HepG2 (cell line): Measurements from ENCODE around the gene EHBP1. TPM values are rescaled to one million over a fixed set of nuclear protein-coding genes. Genes with fewer than 3 reads are reported as not detected.

Source experiments
- ATAC-seq: fragments of 200-7000 bp; cut with Tn5 transposase; 3 replicates; pipeline ENCODE4 v1.9.1; 2020; ENCODE audit warnings: mild to moderate bottlenecking, moderate library complexity
- BruUV-seq: library from RNA; stranded (reverse); fragments of 400-500 nt; replicated peaks from 2 replicates; lab custom pipeline; 2021; lab: Mats Ljungman, UMichigan
- CTCF ChIA-PET: fragments of 300-600 bp; formaldehyde crosslinking; extraction: SDS; loops from one replicate; lab custom pipeline; 2021; ENCODE audit warnings: low total read pairs, inconsistent platforms, low intra/inter-chr PET ratio; lab: Yijun Ruan, JAX
- POLR2A ChIA-PET: fragments of 350-600 bp; sonication (Branson Sonifier 250); formaldehyde crosslinking; loops from one replicate; lab custom pipeline; 2020; ENCODE audit warnings: antibody characterized with exemption, inconsistent platforms; lab: Yijun Ruan, JAX
- DNase-seq: peaks from one replicate; pipeline ENCODE4 v3.0.0-alpha.2; 2015; ENCODE audit warnings: low spot score
- FAIRE-seq: peaks from 3 replicates; lab custom pipeline; 2011; peaks lifted over from hg19 to GRCh38; lab: Jason Lieb, UNC
- H2AFZ ChIP-seq: one replicate; pipeline ENCODE4 v1.6.1; 2011; ENCODE audit warnings: low read length, inconsistent platforms
- H3K27ac ChIP-seq: fragments of 300-600 bp; 3 replicates; pipeline ENCODE4 v1.8.0; 2011; ENCODE audit warnings: mixed run types, mild to moderate bottlenecking, mixed read lengths, low read length, inconsistent platforms; ENCODE audit not compliant: insufficient read depth; ENCODE audit errors: extremely low read length
- H3K27me3 ChIP-seq, 2 experiments: fragments of 200-600 bp in 1 of 2; 2 replicates in 1 of 2; 3 replicates in 1 of 2; pipeline versions ENCODE4 v1.6.0 to v1.8.0; 2011; ENCODE audit warnings: low read length in 2 of 2, mild to moderate bottlenecking in 2 of 2, moderate library complexity in 2 of 2, inconsistent platforms in 1 of 2; ENCODE audit not compliant: insufficient read depth in 2 of 2, control insufficient read depth in 1 of 2
- H3K36me3 ChIP-seq, 2 experiments: fragments of 200-600 bp in 1 of 2; replicated peaks in 1 of 2; 2 replicates in 1 of 2; 3 replicates in 1 of 2; pipeline versions ENCODE4 v1.5.1 to v1.8.0; 2011; ENCODE audit warnings: low read length in 2 of 2, inconsistent platforms in 1 of 2; ENCODE audit not compliant: insufficient read depth in 2 of 2, control insufficient read depth in 1 of 2
- H3K4me1 ChIP-seq: 2 replicates; pipeline ENCODE4 v1.5.1; 2012; ENCODE audit warnings: low read length, inconsistent platforms; ENCODE audit not compliant: insufficient read depth
- H3K4me2 ChIP-seq: 2 replicates; pipeline ENCODE4 v1.6.0; 2011; ENCODE audit warnings: low read depth, low read length, inconsistent platforms
- H3K4me3 ChIP-seq, 3 experiments: fragments of 200-600 bp in 1 of 3; sonication (generic), shearing (Covaris generic) in 1 of 3; replicated peaks in 1 of 3; 2 replicates each; pipeline ENCODE4 v1.5.1; 2011 to 2016; ENCODE audit warnings: low read length in 3 of 3, inconsistent platforms in 2 of 3, low read depth in 2 of 3, mild to moderate bottlenecking in 2 of 3, control low read depth in 1 of 3, mixed read lengths in 1 of 3; ENCODE audit not compliant: insufficient read depth in 1 of 3
- H3K79me2 ChIP-seq: one replicate; pipeline ENCODE4 v1.6.1; 2011; ENCODE audit warnings: low read length, inconsistent platforms; ENCODE audit not compliant: insufficient read depth
- H3K9ac ChIP-seq: 2 replicates; pipeline ENCODE4 v1.6.0; 2011; ENCODE audit warnings: mild to moderate bottlenecking, low read depth, low read length, inconsistent platforms; ENCODE audit not compliant: insufficient read depth
- H3K9me3 ChIP-seq: 2 replicates; pipeline ENCODE4 v1.5.1; 2012; ENCODE audit warnings: mild to moderate bottlenecking, low read length
- H4K20me1 ChIP-seq: 2 replicates; pipeline ENCODE4 v1.6.0; 2011; ENCODE audit warnings: inconsistent platforms, mild to moderate bottlenecking, low read length, moderate library complexity; ENCODE audit not compliant: insufficient read depth
- AGO2 ChIP-seq: fragments of 200-400 bp; formaldehyde crosslinking; optimal IDR thresholded peaks from 2 replicates; pipeline ENCODE3; 2017; ENCODE audit warnings: mild to moderate bottlenecking, low read depth, low read length, moderate library complexity
- ATF4 ChIP-seq, 2 experiments: fragments of 450-650 bp in 1 of 2; sonication (generic) in 1 of 2; formaldehyde crosslinking; IDR thresholded peaks; 2 replicates each; pipeline versions ENCODE4 v1.5.0 to v1.8.0; 2020 to 2022; ENCODE audit warnings: mild to moderate bottlenecking in 1 of 2, missing genetic modification reagents in 1 of 2
- CEBPG ChIP-seq: IDR thresholded peaks from 2 replicates; pipeline ENCODE4 v1.6.1; 2016
- HOXA7 ChIP-seq: sonication (generic); formaldehyde crosslinking; IDR thresholded peaks from 2 replicates; pipeline ENCODE4 v1.8.1; 2022; ENCODE audit warnings: mild to moderate bottlenecking, missing genetic modification reagents, moderate library complexity
- NR2F2 ChIP-seq: IDR thresholded peaks from 2 replicates; pipeline ENCODE4 v1.6.1; 2012; ENCODE audit warnings: low read depth, inconsistent platforms, borderline replicate concordance
- RAD21 ChIP-seq: fragments of 450-650 bp; formaldehyde crosslinking; IDR thresholded peaks from 2 replicates; pipeline ENCODE4 v1.5.0; 2020; ENCODE audit warnings: mild to moderate bottlenecking
- RBM22 ChIP-seq: fragments of 200-400 bp; formaldehyde crosslinking; optimal IDR thresholded peaks from 2 replicates; pipeline ENCODE3; 2017; ENCODE audit warnings: mild to moderate bottlenecking, low read length, moderate library complexity
- RFX5 ChIP-seq: IDR thresholded peaks from 2 replicates; pipeline ENCODE4 v1.6.1; 2011; ENCODE audit warnings: low read depth, low read length, improper control_type of control experiment
- WGBS: methylation state at CpG from one replicate; pipeline ENCODE4 v1.1.6; 2017; ENCODE audit warnings: low lambda C conversion rate; 5-methylcytosine and 5-hydroxymethylcytosine counted together
- in situ Hi-C: cut with HindIII; loops from 2 replicates; pipeline ENCODE4 v1.10.0; 2017; ENCODE audit warnings: low pct_unique_long_range_greater_than_20kb; ENCODE audit not compliant: extremely low pct_ligation_motif_present
- intact Hi-C: fragments of 100-400 bp; cut with micrococcal nuclease; formaldehyde crosslinking; loops from one replicate; pipeline ENCODE4 v1.10.0; 2022; ENCODE audit not compliant: unreplicated experiment
- polyA plus RNA-seq, 8 experiments: library from polyadenylated mRNA; depleted of rRNA in 3 of 8; stranded (reverse) in 7 of 8; unstranded in 1 of 8; fragments of >200 nt; fragmentation: Illumina TruSeq in 4 of 8; extraction: Trizol in 4 of 8; gene quantifications; 2 replicates each; pipeline versions ENCODE4 v1.2.1 to v1.2.3, GENCODE V29; 2011 to 2016; ENCODE audit warnings: low read depth in 4 of 8, missing spikeins in 1 of 8, mixed read lengths in 1 of 8; ENCODE audit not compliant: insufficient read depth in 1 of 8
- total RNA-seq, 5 experiments: library from RNA; depleted of rRNA; stranded (reverse); fragments of >200 nt; fragmentation: Illumina TruSeq; extraction: Trizol; gene quantifications; 2 replicates each; pipeline ENCODE4 v1.2.3, GENCODE V29; 2016; ENCODE audit warnings: low read depth in 1 of 5
- TF ChIP-seq, protein P1 (sequence below): sonication (generic); formaldehyde crosslinking; IDR thresholded peaks from 2 replicates; pipeline ENCODE4 v1.8.1; 2023; ENCODE audit warnings: mild to moderate bottlenecking, inconsistent platforms, moderate library complexity, missing genetic modification reagents, borderline replicate concordance
- TF ChIP-seq, protein P2 (sequence below): sonication (generic); formaldehyde crosslinking; IDR thresholded peaks from 2 replicates; pipeline ENCODE4 v1.5.0; 2020; ENCODE audit warnings: mild to moderate bottlenecking, missing genetic modification reagents, borderline replicate concordance

The EHBP1 gene
- total and polyA plus RNA-seq, 2 of the 13 experiments (the other 11 are each of a cell fraction or from before 2014, with no cell fraction given), result 93.5 to 146 TPM

DNA sequence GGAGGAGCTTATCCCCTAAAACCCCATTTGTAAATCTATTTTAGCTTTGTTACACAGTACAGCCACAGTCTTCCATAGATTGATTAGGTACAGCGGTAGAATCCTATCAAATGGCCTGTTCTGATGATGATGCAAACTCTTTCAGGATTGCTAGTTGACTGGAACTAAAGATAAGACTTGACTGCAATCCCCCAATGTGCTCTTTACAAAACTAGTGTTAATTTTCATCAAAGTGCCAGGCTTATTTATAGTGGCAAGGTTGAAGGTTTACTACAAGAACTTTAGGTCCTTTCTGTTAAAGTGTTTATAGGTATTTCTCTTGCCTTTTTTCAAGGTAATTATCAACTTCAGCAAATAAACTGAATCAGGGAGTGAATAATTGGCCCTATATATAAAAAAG lies 336.1 kb downstream of the EHBP1 start:
- Histone ChIP-seq H3K9ac (no peak overlapping the region), H3K4me3 (no peak overlapping the region), H3K4me1 (no peaks in the 10 kb centered on the region), H3K79me2 (no peaks in the 10 kb centered on the region), H4K20me1 (no peaks in the 10 kb centered on the region), H3K36me3 (peaks cover 12 to 51% of the 10 kb centered on the region in 2 experiments; a peak in 4 of 5 replicates), H3K27ac (no peak overlapping the region), H2AFZ (no peak overlapping the region), H3K27me3 (no peaks in the 10 kb centered on the region), H3K4me2 (no peak overlapping the region), H3K9me3 (no peaks in the 10 kb centered on the region)
- ATAC-seq, result no peak
- no TSS peak for BruUV-seq
- no peak for FAIRE-seq
- 97% methylated on average over 1 of the region's 1 CpG for WGBS
- CTCF ChIA-PET, result no interaction called here
- POLR2A ChIA-PET, result interaction anchor here (1.4 kb wide), 1 partner anchor 9 kb away, joined by 5 read pairs; no protein-coding TSS in a partner anchor
- intact Hi-C loops, result no loop called here
- no peak for TF ChIP-seq RAD21 (CRISPR knock-in tag)
- peak in 1 of 2 experiments; percentile 85; a peak in 2 of 4 replicates for TF ChIP-seq ATF4 (CRISPR knock-in tag; IDR thresholded peaks at IDR 0.05)
- no peak for TF ChIP-seq NR2F2
- 0 out of 2 replicates have a peak, but pooled peaks have one; percentile 30 for TF ChIP-seq CEBPG
- no peak for DNase-seq
- in situ Hi-C loops, result no loop called here

DNA sequence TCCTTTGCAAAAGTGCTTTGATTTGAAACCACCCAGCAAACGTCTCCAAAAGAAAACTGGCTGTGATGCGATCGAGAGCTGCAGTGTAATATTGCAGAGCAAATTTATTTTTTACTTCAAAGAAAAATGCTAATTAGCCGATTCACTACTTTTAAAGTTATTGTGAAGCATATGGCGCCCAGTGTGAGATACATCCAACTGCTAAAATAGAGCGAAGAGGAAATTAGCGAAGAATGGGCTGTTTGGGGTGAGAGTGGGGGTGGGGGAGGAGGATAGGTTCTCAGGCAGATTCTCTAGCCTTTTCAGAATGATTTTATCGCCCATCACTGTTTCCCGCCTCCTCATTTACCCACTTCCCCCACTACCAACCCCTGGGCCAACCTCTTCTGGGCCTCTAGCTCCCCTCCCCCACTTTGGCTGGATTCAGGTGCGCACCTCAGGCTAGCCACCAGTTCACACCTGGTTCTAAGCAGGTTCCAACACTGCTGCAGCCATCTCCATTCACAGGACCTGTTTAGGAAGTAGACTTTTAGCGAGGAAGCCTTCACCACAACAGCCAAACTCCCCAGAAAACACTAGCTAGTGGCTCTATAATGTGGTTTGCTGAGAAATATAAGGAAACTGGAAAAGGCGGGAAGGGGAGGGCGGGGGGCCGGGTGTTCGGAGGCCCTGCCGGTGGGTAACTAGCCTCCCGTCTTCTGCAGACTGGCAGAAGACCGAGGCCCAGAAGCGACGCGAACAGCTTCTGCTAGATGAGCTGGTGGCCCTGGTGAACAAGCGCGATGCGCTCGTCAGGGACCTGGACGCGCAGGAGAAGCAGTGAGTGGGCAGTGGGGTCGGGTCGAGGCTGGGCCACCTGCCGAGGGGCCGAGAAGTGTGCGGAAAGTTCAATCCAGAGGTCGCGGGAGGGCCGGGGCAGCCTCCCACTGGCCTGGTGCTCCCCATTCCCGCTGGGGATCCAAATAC lies 339.1 kb downstream of the EHBP1 start:
- no peak for DNase-seq
- TF ChIP-seq RFX5 (no peak), HOXA7 (CRISPR knock-in tag) (no peak), AGO2 (peak; percentile 91), RBM22 (peak; percentile 19)
- TF ChIP-seq, protein P1, sequence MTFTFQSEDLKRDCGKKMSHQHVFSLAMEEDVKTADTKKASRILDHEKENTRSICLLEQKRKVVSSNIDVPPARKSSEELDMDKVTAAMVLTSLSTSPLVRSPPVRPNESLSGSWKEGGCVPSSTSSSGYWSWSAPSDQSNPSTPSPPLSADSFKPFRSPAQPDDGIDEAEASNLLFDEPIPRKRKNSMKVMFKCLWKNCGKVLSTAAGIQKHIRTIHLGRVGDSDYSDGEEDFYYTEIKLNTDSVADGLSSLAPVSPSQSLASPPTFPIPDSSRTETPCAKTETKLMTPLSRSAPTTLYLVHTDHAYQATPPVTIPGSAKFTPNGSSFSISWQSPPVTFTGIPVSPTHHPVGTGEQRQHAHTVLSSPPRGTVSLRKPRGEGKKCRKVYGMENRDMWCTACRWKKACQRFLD (CRISPR knock-in tag), result no peak
- TF ChIP-seq, protein P2, sequence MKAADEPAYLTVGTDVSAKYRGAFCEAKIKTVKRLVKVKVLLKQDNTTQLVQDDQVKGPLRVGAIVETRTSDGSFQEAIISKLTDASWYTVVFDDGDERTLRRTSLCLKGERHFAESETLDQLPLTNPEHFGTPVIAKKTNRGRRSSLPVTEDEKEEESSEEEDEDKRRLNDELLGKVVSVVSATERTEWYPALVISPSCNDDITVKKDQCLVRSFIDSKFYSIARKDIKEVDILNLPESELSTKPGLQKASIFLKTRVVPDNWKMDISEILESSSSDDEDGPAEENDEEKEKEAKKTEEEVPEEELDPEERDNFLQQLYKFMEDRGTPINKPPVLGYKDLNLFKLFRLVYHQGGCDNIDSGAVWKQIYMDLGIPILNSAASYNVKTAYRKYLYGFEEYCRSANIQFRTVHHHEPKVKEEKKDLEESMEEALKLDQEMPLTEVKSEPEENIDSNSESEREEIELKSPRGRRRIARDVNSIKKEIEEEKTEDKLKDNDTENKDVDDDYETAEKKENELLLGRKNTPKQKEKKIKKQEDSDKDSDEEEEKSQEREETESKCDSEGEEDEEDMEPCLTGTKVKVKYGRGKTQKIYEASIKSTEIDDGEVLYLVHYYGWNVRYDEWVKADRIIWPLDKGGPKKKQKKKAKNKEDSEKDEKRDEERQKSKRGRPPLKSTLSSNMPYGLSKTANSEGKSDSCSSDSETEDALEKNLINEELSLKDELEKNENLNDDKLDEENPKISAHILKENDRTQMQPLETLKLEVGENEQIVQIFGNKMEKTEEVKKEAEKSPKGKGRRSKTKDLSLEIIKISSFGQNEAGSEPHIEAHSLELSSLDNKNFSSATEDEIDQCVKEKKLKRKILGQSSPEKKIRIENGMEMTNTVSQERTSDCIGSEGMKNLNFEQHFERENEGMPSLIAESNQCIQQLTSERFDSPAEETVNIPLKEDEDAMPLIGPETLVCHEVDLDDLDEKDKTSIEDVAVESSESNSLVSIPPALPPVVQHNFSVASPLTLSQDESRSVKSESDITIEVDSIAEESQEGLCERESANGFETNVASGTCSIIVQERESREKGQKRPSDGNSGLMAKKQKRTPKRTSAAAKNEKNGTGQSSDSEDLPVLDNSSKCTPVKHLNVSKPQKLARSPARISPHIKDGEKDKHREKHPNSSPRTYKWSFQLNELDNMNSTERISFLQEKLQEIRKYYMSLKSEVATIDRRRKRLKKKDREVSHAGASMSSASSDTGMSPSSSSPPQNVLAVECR (CRISPR knock-in tag), result no peak

More for the DNA sequence above, 339.1 kb downstream of the EHBP1 start:
- H3K4me3 ChIP-seq, result no peak overlapping the region
- H3K9ac ChIP-seq, result no peak overlapping the region
- CTCF ChIA-PET, result no interaction called here
- H4K20me1 ChIP-seq, result no peaks in the 10 kb centered on the region
- WGBS, result 97% methylated on average over 36 of the region's 36 CpGs
- BruUV-seq, result no TSS peak
- no peak overlapping the region for H2AFZ ChIP-seq
- POLR2A ChIA-PET, result no interaction called here
- intact Hi-C loops (no loop called here), in situ Hi-C loops (no loop called here)
- no peak for ATAC-seq
- H3K36me3 ChIP-seq, result peaks cover 9 to 38% of the 10 kb centered on the region in 2 experiments; a peak in 4 of 5 replicates
- H3K4me1 ChIP-seq, result peaks cover 11% of the 10 kb centered on the region
- FAIRE-seq, result no peak
- no peaks in the 10 kb centered on the region for H3K9me3 ChIP-seq
- no peak overlapping the region for H3K4me2 ChIP-seq
- no peaks in the 10 kb centered on the region for H3K27me3 ChIP-seq
- H3K27ac ChIP-seq, result no peak overlapping the region
- H3K79me2 ChIP-seq, result no peaks in the 10 kb centered on the region
